Measurements from ENCODE around the gene ACVR1B. TPM values are rescaled to one million over a fixed set of nuclear protein-coding genes. Genes with fewer than 3 reads are reported as not detected.

Gene ACVR1B
- total and polyA plus RNA-seq, 9 of the 15 experiments (the other 6 are each of a cell fraction or from before 2014, with no cell fraction given): 0.97 to 15.1 (median 6.8) TPM

DNA sequence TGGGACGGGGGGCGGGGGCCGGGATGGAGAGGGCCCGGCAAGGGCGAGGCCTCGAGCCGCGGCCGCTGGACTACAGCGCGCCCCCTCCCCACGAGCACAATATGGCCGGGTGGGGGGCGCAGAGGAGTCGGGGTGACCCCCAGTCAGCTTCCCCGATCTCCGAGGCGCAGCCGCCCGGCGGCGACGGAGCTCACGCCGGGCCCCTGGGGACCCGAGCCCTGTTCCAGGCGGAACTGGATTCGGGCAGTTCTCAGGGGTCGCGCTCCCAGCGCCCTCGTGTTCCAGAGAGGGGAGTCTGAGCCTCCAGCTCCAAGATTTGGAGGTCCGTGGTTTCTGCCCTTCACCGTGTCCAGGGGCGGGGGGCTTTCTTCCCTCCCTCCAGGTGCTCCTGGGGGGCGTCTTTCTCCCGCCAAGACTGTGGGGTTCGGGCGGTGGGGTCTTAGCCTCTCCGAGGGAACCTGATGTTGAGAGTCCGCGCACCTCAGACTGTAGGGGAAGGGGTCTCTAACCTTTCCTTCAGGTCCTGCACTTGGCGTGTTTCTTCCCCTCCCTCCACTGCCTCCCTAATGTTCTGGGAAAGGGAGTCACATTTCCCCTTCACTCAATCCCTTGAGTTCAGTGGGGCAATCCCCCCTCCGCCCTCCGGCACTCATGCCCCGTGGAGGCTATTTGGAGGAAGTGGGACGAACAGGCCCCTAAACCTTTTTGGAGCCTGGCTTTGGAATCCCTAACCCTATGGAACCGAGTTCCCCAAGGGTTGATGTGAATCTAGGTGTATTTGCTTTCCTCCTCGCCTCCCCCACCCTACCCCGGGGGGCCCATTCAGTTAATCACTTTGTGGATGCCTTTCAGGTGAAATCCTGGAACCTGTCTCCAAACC, 584 bp downstream of the ACVR1B start:
- peak; percentile 12 for ATAC-seq
- no peaks in the 10 kb centered on the region for H3K9me3 ChIP-seq (replicated peaks; ENCODE audit: control insufficient read depth, insufficient read depth, low read depth, low read length)
- intact Hi-C loops (cut with micrococcal nuclease): no loop called here
- 1% methylated on average over 37 of the region's 50 CpGs for WGBS (ENCODE audit: insufficient coverage, low coverage, missing lambda C conversion rate)
- H3K4me2 ChIP-seq (ENCODE audit: insufficient read depth, low read length): peak overlapping the region; percentile 86
- peaks cover 16 to 30% of the 10 kb centered on the region in 2 experiments for H3K4me1 ChIP-seq (replicated peaks in 1 of 2; ENCODE audit: control insufficient read depth in 2 of 2, insufficient read depth in 2 of 2, low read length in 2 of 2)
- H3K79me2 ChIP-seq (ENCODE audit: control insufficient read depth, insufficient read depth, low read length): peaks cover 43% of the 10 kb centered on the region
- H3K27ac ChIP-seq (ENCODE audit: extremely low read depth, low read depth, low read length): peak overlapping the region; percentile 67
- ChIA-PET POLR2A (interaction anchor here (1.5 kb wide), 1 partner anchor 10 kb away, joined by 3 read pairs; no protein-coding TSS in a partner anchor), CTCF (ENCODE audit: low intra/inter-chr PET ratio) (no interaction called here)
- no TSS peak for BruUV-seq (replicated peaks)
- H2AFZ ChIP-seq (ENCODE audit: low read depth, low read length): peak overlapping the region; percentile 71
- peak in 2 of 4 experiments; percentile 19 to 30 for DNase-seq (ENCODE audit: extremely low read depth in 1 of 4, low spot score in 3 of 4)
- no peaks in the 10 kb centered on the region for H3K36me3 ChIP-seq (ENCODE audit: control insufficient read depth, insufficient read depth, low read length)
- in situ Hi-C loops (cut with MboI): no loop called here
- H3K9ac ChIP-seq (ENCODE audit: insufficient read depth in 1 of 2, low read depth in 2 of 2, low read length in 2 of 2): peak overlapping the region; percentile 82 to 97
- H3K27me3 ChIP-seq (ENCODE audit: control insufficient read depth in 2 of 2, insufficient read depth in 2 of 2, low read length in 2 of 2): peaks cover 2 to 4% of the 10 kb centered on the region in 2 experiments; a peak in 1 of 5 replicates
- FAIRE-seq: no peak
- peaks cover 9% of the 10 kb centered on the region; the same call in 1 of the 2 replicates for H4K20me1 ChIP-seq (replicated peaks; ENCODE audit: control insufficient read depth, insufficient read depth, low read length)
- peak overlapping the region; percentile 76 for H3K4me3 ChIP-seq
- H3K9me1 ChIP-seq (ENCODE audit: control insufficient read depth, insufficient read depth, low read length): no peaks in the 10 kb centered on the region
- TF ChIP-seq RBFOX2 (IDR thresholded peaks at IDR 0.05; ENCODE audit: low read depth, low read length) (peak; percentile 59), PRMT5 (CRISPR knock-in tag; IDR thresholded peaks at IDR 0.05) (no peak), REST (IDR thresholded peaks at IDR 0.05; ENCODE audit: borderline replicate concordance) (peak; percentile 88), REST (CRISPR knock-in tag; IDR thresholded peaks at IDR 0.05; ENCODE audit: low read depth) (no peak)
